Inflammatory macrophage treated with lipopolysaccharide for 1 hour (primary cell): ENCODE data around the gene DUSP1.
A peak's percentile ranks its signal among the peaks of the same experiment; 100 is the strongest.
"Not testable (repeated sequence)": the region's sequence is repeated elsewhere in the genome, so short reads cannot be mapped to it uniquely, and the experiment has no call there.

Experiments
- DNase-seq, 2 donors: peaks; one replicate each; pipeline ENCODE4 v3.0.0-alpha.2; 2020 to 2022

DUSP1 gene

GRCh38 chr5:172797771-172798191 is 26.8 kb upstream of the DUSP1 start:
- DNase-seq: peak; percentile 62 to 74

GRCh38 chr5:172796306-172796705 is 25.3 kb upstream of the DUSP1 start:
- DNase-seq: no peak

- no peak for DNase-seq
These were observed 24.5 kb upstream of the DUSP1 start for GRCh38 chr5:172795318-172795977.

- peak; percentile 86 to 96 for DNase-seq
These were observed 22.8 kb upstream of the DUSP1 start for GRCh38 chr5:172793577-172794488.

DNA sequence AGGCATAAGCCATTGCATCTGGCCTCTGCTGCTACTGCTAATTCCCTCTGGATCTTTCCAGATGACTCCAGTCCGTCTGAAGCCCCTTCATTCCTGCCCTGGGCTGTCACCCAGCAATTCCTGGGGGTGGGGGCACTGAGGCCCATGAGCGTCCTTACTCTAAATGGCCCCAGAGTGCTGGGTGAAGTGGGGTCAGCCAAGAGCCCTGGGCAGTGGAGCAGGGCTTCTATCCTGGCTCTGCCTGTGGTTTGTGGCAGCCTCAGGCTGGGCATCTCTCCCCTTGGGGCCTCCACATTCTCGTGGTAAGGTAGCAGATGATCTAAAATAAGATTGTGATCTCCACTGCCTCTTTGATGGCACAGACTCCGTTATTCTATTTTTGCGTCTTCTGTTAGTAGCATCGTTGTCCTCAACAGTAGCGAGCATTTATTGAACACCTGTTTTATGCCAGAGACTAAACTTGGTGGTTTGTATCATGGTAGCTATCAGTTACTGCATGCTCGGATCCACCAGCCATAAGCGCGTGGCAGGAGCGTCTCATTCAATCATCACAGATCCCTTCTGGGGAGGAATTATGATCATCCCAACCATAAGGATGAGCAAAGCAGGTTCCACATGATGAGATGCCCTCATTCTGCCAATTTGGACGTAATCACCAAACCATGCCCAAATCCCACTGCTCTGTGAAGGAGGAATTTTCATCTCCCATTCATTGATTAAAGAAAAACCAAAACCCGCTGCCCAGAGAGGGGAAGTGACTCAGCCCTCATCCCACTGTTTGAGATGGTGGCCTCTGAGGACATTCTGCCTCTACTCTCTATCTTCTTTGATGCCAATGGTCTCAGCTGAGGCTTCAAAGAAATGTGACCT is 21.9 kb upstream of the DUSP1 start:
- DNase-seq: no peak

- DNase-seq: no peak
These were observed 20.9 kb upstream of the DUSP1 start for GRCh38 chr5:172791726-172792445.

DNA sequence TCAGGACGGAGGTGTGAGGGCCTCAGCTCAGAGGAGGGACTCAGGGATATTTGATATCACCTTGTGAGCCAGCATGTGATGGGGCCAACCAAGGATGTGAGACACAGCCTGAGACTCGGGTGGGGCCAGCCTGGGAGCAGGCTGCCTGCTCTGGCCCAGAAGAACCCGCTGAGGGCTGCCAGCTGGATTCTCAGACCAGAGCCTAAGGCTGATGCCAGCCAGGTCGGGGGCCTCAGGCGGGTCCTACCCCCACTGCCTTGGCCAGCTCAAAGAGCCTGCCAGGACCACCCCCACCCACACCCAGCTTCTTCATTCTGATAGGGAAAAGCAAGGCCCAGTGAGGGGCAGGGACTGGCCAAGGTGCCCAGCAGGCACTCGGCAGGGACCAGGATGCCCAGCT is 20.3 kb upstream of the DUSP1 start:
- DNase-seq: no peak

DNA sequence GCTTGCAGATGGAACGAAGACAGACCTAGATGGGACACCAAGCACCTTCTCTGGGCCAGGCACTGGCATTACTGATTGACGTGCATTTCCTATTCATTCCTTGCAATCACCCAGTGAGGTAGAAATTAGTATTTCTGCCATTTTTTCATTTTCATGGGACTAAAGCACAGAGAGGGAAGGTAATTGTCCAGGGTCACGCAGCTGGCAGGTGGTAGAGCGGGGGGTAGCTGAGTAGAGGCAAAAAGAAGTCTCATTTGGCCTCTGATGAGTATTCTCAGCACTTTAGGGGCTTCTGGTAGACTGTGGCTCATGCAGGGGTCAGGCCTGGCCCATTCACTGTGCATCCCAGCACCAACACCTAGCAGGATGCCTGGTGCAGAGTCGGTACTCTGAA is 19.5 kb upstream of the DUSP1 start:
- no peak for DNase-seq

- DNase-seq: no peak
These were observed 18.9 kb upstream of the DUSP1 start for GRCh38 chr5:172789687-172790495.

DNA sequence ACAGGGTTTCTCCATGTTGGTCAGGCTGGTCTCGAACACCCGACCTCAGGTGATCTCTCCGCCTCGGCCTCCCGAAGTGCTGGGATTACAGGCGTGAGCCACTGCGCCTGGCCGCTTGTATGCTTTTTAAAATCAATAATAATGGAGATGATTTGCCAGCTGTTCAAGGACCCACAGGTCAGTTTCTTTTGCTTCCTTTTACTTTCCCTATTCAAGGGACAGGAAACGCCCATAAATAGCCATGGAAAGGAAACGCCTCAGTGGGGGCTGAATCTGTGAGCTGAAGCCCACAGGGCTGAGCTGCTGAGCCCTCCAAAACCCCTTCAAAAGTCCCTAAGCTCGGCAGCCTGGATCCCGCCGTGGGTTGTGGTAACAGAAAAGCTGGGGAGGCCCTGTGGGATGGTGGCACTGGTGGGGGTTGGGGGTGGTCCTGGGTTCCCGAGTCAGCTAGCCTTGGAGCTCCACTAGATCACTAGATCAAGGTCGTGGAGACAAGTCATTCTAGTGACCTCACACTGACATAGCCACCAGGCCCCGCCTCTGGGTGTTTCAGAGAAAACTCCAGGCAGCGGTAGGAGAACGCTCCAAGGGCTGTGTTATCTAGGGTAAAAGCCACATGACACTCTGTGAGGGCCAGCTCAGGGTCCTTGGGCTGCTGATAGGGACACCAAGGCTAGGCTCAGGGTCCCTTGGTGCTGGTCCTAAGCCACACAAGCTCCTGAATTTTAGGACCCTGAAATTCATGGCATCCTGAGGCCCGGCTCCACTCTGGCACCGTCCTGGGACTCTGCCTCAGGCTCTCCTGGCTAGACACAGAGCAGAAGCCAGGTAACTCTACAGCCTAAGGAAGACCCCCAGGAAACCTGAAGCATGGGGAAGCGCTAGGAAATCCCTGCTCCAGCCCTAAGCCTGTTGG is 18.0 kb upstream of the DUSP1 start:
- peak; percentile 71 to 96 for DNase-seq

DNA sequence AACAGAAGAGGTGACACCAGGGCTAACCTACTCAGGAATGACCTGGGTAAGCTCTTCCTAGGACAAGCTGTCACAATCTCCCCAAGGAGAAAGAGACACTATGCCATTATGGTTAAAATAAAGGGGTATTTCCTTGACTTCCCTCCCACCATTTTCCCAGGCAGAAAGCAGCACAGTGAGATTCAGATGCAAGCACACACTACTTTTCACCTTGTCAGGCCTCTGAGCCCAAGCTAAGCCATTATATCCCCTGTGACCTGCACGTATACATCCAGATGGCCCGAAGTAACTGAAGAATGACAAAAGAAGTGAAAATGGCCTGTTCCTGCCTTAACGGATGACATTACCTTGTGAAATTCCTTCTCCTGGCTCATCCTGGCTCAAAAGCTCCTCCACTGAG is 16.5 kb upstream of the DUSP1 start:
- not testable (repeated sequence) for DNase-seq

- no peak for DNase-seq
These were observed 15.9 kb upstream of the DUSP1 start for GRCh38 chr5:172786736-172787462.

DNA sequence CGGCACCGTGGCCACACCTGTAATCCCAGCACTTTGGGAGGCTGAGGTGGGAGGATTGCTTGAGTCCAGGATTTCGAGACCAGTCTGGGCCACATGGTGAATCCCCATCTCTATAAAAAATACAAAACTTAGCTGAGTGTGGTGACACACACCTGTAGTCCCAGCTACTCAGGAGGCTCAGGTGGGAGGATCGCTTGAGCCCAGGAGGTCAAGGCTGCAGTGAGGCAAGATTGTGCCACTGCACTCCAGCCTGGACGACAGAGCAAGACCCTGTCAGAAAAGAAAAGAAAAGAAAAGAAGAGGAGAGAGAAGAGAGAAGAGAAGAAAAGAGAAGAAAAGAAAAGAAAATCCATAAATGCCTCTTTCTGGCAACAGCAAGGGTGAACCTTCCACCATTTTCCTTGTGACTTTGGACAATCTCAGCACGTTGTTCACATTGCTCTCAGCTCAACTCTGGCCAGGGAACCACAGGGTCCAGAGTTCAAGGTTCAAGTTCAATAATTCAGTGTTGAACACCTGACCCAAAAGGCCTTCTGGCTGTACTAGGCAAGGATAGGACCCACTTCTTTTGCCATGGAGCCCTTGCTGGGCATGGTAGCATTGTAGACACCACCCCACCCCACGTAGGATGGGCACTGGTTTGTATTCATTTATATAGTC is 14.6 kb upstream of the DUSP1 start:
- DNase-seq: no peak

GRCh38 chr5:172784162-172784561 is 13.2 kb upstream of the DUSP1 start:
- DNase-seq: not testable (repeated sequence)

DNA sequence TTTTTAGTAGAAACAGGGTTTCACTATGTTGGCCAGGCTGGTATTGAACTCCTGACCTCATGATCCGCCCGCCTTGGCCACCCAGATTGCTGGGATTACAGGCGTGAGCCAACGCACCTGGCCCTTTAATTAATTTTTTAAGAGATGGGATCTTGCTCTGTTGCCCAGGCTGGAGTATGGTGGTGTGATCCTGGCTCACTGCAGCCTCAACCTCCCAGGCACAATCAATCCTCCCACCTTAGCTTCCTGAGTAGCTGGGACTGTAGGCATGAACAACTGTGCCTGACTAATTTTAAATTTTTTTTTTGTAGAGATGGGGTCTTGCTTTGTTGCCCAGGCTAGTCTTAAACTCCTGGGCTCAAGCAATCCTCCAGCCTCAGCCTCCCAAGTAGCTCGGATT is 12.3 kb upstream of the DUSP1 start:
- not testable (repeated sequence) for DNase-seq

DNA sequence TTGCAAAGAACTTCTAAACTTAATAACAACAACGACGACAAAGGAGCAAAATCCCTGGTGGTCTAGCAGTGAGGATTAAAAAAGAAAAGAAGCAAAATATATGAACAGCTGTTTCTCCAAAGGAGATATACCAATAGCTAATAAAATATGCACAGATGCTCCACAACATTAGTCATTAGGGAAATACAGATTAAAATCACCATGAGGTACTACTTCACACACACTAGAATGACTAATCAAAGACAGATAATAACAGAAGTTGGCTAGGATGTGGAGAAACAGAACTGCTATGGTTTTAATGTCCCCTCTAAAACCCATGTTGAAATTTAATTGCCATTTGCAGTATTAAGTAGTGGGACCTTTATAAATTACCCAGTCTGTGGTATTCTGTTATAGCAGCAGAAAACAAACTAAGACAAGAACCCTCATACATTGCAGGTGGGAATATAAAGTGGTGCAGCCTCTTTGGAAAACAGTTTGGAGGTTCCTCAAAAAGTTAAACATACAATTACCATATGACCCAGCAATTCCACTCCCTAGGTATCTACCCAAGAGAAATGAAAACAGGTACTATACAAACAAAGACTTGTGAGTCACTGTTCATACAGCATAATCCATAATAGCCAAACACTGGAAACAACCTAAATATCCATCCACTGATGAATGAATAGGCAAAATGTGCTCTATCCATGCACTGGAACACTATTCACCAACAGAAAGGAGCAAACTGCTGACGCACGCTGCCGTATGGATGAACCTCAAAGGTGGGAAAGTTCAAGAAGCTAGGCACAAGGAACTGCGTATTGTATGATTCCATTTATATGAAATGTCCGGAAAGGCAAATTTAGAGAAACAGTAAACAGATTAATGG is 11.4 kb upstream of the DUSP1 start:
- DNase-seq: peak in 1 of 2 donors; percentile 38

DNA sequence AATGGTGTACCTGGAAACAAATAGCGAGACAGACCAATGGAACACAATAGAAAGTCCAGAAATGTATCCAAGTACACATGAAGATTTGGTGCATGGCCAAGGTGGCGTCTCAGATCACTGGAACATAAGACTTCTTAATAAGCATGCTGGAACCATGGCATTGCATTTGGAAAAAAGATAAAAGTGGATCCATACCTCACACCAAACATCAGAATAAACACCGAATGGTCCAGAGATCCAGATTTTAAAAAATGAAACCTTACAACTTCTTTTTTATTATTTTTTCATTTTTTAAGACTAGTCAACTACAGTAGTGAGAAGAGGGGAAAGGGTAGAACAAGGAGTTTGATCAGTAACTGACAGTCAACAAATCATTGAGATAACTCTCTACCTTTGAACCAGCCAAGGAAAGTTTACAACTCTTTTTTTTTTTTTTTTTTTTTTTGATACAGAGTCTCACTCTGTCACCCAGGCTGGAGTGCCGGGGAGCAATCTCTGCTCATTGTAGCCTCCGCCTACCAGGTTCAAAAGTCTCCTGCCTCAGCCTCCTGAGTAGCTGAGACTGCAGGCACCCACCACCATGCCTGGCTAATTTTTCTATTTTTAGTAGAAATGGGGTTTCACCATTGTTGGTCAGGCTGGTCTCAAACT is 8.8 kb upstream of the DUSP1 start:
- DNase-seq: no peak
